ENCODE results near the gene HSPA2.
"Not testable (repeated sequence)": the region's sequence is repeated elsewhere in the genome, so short reads cannot be mapped to it uniquely, and the experiment has no call there.

Gene HSPA2

DNA sequence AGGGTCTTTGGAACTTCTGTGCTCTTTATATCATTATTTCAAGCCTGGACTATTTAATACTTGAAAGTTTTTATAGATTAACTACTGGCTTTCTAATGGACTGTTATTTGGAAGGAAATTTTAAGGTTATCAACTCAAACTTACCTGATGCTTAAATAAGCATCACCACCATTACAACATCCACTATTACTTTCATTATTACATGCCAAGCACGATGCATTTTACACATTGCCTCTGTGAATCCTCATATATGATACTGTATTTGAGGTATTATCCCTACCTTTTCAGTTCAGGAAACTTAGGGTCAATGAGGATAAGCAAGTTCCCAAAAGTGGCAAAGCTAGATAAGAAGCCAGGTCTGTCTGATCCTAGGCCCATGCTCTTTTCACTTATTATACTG is 23.6 kb upstream of the HSPA2 start:
- DNase-seq = no peak

DNA sequence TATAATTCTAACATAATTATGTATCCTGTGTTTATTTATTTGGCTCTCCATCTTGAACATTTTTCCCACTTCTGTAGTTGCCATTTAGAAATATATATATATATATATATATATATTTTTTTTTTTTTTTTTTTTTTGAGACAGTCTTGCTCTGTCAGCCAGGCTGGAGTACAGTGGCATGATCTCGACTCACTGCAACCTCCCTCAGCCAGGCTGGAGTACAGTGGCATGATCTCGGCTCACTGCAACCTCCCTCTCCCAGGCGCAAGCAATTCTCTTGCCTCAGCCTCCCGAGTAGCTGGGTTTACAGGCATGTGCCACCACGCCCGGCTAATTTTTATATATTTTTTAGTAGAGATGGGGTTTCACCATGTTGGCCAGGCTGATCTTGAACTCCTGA is 22.9 kb upstream of the HSPA2 start:
- DNase-seq = not testable (repeated sequence)

DNA sequence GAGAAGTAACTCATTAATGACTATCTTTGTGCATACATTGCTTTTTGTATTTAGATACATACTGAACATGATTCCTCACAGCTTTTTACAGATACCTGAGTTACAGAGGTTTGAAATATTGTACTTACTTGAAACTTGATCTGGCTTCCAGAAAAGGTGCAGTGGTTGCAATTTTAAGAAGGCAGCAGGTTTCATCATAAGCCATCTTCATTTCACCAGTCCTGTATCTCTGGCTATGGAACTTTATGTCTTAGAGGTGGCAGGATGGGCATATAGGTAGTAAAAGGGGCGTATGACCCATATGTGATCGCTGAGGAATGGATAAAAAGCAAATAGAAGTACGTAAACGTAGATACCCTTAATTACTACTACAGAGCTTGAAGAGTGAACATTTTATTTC is 22.3 kb upstream of the HSPA2 start:
- no peak for DNase-seq

DNA sequence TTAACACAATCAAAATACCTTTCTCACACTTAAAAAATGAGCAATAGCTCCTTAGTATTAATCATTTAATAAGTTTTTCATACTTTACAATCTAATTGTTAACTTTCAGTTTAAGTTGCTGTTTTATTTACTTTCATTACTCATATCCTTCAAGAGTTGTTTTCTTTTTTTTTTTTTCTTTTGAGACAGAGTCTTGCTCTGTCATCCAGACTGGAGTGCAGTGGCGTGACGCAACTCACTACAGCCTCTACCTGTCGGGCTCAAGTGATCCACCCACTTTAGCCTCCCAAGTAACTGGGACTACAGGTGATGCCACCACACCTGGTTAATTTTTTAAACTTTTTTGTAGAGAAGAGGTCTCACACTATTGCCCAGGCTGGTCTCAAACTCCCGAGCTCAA is 19.8 kb upstream of the HSPA2 start:
- DNase-seq = no peak

DNA sequence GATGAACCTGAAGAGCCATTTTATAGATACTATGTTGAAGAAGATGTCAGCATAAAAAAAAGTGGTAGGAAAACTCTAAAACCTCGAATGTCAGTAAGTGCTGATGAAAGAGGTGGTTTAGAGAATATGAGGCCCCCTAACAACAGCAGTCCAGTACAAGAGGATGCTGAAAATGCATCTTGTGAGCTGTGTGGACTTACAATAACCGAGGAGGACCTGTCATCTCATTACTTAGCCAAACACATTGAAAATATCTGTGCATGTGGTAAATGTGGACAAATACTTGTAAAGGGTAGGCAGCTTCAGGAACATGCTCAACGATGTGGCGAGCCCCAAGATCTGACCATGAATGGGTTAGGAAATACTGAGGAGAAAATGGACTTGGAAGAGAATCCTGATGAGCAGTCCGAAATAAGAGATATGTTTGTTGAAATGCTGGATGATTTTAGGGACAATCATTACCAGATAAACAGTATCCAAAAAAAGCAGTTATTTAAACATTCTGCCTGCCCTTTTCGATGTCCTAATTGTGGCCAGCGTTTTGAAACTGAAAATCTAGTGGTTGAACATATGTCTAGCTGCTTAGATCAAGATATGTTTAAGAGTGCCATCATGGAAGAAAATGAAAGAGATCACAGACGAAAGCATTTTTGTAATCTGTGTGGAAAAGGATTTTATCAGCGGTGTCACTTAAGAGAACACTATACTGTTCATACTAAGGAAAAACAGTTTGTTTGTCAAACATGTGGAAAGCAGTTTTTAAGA is 17.8 kb upstream of the HSPA2 start:
- DNase-seq = no peak

DNA sequence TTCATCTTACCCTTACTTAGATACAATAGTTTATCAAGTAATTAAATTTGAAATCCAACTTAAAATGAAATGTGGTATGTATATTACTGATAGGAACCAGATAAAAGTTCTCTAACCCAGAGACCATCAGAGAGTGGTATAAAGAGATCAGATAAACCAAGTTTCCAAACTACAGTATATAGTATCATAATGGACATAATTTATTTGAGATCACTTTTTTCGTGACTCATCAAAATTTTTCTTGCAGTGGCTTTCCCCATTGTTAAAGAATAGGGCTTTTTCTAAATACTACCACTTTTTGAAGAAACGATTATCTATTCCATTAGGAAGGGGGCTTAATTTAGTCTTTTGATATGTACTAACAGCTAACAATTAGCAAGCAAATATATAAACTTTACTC is 15.2 kb upstream of the HSPA2 start:
- no peak for DNase-seq

DNA sequence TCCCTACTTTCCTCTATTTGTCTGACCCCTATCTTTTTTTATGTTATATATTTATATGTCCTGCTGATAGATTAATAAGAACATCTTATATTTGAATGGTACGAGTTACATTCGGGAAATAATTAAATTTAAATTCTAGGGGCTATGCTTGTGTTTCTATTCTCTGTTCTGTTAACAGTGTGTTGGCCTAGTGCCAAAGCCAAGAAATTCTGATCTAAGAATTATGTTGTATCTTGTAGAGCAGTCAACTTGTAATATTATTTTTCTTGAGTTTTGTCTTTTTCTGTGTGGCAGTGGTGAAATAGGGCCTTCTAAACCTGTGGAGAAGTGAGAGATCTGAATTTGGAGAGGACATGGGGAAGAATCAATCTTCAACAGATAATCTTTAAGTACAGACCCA is 9.0 kb upstream of the HSPA2 start:
- no peak for DNase-seq

DNA sequence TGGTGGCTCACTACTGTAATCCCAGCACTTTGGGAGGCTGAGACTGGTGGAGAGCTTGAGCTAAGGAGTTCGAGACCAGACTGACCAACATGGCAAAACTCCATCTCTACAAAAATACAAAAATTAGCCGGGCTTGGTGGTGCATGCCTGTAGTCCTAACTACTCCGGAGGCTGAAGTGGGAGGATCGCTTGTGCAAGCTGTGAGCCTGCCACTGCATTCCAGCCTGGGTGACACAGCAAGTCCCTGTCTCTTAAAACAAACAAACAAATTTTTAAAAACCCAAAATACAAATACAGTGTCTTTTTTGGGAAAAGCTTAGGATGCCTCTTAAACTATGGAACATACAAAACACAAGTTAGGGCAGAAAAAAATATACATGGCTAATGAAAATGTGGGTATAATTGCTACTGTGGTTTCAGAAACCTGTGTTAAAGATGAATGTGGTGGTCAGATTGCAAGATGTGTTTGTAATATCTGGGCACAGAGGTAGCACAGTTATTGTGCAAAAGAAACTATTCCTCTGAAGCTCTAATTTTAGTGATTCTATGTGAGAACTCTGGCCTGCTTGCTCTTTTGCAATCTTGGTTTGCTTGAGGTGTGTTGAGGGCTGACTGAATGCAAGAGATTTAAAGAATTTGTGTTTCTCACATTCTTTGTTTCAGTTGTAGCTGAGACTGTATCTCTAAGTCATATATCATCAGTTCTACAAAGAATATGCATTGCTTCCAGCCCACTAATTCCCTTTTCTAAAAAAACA is 3.9 kb upstream of the HSPA2 start:
- no peak for DNase-seq

DNA sequence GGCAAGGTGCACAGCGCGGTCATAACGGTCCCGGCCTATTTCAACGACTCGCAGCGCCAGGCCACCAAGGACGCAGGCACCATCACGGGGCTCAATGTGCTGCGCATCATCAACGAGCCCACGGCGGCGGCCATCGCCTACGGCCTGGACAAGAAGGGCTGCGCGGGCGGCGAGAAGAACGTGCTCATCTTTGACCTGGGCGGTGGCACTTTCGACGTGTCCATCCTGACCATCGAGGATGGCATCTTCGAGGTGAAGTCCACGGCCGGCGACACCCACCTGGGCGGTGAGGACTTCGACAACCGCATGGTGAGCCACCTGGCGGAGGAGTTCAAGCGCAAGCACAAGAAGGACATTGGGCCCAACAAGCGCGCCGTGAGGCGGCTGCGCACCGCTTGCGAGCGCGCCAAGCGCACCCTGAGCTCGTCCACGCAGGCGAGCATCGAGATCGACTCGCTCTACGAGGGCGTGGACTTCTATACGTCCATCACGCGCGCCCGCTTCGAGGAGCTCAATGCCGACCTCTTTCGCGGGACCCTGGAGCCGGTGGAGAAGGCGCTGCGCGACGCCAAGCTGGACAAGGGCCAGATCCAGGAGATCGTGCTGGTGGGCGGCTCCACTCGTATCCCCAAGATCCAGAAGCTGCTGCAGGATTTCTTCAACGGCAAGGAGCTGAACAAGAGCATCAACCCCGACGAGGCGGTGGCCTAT is 875 bp downstream of the HSPA2 start:
- DNase-seq = no peak

DNA sequence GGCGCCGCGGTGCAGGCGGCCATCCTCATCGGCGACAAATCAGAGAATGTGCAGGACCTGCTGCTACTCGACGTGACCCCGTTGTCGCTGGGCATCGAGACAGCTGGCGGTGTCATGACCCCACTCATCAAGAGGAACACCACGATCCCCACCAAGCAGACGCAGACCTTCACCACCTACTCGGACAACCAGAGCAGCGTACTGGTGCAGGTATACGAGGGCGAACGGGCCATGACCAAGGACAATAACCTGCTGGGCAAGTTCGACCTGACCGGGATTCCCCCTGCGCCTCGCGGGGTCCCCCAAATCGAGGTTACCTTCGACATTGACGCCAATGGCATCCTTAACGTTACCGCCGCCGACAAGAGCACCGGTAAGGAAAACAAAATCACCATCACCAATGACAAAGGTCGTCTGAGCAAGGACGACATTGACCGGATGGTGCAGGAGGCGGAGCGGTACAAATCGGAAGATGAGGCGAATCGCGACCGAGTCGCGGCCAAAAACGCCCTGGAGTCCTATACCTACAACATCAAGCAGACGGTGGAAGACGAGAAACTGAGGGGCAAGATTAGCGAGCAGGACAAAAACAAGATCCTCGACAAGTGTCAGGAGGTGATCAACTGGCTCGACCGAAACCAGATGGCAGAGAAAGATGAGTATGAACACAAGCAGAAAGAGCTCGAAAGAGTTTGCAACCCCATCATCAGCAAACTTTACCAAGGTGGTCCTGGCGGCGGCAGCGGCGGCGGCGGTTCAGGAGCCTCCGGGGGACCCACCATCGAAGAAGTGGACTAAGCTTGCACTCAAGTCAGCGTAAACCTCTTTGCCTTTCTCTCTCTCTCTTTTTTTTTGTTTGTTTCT is 1.7 kb downstream of the HSPA2 start:
- no peak for DNase-seq

DNA sequence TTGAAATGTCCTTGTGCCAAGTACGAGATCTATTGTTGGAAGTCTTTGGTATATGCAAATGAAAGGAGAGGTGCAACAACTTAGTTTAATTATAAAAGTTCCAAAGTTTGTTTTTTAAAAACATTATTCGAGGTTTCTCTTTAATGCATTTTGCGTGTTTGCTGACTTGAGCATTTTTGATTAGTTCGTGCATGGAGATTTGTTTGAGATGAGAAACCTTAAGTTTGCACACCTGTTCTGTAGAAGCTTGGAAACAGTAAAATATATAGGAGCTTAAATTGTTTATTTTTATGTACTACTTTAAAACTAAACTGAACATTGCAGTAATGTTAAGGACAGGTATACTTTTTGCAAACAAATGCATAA is 2.3 kb downstream of the HSPA2 start:
- DNase-seq = no peak

DNA sequence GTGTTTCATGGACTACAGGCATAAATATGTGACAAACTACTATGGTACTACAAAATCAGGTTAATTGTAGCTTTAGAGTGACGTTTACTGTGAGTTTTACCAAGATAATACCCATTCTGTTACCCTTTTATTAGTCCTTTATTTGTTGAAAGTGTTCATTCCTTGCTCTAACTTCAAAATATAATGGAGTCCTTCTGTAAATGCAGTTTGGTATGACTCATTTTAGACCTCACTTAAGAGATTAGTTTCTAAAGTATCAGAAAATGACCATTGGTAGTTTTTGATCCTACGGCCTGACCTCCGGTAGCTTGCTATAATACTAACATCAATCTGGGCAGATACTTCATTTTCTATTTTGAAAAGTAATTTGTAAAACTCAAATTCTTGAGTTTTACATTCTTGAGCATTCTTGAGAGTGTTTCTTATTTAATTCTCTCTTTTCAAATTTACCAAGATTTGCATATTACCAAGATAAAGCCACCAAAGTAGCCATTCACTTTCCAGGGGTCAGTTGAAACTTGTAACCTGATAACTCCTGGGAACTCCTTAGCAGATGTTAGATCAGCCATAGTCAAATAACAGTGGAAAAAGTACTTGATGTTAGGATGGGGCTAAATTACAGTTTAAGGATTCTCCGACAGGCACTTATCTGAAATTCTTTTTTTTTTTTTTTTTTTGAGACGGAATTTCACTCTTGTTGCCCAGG is 4.2 kb downstream of the HSPA2 start:
- no peak for DNase-seq

DNA sequence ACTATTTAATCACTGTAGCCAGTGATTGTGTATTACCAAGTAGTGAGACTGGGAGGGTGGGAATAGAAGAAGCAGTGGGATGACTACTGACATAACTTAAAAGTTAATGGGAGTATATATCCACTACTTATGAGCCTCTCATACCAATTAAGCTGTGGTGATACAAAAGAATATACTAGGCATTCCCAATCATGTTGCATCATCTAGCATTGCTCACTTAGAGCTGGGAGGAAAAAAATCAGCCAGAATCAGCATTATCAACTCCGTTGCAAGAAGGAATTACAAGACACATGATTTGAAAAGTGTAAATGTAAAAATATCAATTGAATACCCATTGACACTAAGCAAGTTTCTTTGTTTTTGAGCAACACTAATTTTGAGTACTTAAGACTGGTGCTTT is 8.5 kb downstream of the HSPA2 start:
- no peak for DNase-seq

DNA sequence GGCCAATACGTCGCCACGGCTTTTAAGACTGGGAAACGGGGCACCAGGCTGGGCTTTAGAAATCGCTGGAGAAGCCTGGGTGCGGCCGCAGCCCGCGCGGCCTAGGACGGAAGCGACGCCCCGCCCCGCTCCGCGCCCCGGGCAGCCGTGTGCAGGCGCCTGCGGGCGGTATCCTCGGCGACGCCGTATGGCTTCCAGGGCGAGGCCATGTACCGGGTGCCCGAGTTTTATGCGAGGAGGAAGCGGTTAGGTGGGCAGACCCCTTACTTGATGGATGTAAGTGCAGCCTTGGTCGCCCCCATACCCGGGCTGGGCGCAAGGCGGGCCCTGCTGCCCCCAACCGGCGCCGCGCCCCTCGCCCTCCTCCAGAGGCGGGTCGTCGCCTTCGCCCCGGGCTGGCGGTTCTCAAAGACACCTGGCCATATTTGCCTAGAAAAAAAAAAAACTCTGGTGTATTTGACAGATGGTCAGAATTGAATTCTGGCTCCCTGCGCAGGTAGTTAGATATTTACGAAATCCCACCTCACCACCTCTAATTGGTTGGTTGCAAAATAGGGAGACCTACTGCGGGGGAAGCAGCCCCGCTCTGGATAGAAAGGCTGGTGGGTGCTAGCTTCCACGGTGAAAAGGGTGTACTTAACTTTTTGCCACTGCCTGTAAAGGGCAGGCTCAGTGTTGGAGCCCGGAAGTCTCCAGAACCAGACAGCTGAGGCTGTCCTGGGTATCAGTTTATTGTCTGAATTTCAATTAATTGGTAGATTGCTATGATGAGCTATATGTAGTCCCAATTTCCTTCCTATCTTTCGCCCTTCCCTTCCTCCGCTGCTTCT is 9.5 kb downstream of the HSPA2 start, which contains the start of gene PPP1R36:
TSS of gene PPP1R36 (plus strand) at position 171 of the 830 bp plus-strand sequence. CDS start at position 208, 37 bp downstream.
- DNase-seq = peak; percentile 35 to 66

DNA sequence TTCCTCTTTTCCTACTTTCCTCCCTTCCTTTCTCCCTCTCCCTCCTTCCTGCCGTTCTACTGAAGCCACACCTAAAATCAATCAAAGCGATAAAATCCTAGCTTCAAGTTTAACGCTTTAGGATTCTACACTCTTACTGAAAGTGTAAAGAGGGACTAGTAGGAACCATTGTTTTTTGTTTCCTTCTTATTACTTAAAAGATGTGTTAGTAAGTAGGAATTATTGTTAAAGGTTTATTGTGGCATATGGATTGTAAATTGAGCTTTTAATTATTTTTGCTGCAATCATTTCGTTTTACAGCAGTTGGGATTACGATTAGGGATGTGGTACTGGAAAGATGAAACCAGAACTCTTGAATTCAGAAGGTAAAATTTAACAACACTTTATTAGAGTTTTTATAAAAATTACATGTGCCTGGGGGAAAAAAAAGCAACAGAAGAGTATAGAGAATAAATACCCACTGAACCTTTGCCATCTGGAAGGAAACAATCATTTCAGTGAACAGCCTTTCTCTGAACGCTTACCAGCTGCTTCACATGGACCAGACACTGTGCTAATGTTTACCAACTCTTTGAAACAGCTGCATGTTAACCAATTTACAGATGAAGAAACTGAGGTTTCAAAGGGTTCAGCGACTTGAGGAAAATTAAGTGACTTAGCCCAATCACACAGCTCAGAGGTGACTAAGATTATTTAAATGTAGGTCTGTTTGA is 10.2 kb downstream of the HSPA2 start:
- no peak for DNase-seq

DNA sequence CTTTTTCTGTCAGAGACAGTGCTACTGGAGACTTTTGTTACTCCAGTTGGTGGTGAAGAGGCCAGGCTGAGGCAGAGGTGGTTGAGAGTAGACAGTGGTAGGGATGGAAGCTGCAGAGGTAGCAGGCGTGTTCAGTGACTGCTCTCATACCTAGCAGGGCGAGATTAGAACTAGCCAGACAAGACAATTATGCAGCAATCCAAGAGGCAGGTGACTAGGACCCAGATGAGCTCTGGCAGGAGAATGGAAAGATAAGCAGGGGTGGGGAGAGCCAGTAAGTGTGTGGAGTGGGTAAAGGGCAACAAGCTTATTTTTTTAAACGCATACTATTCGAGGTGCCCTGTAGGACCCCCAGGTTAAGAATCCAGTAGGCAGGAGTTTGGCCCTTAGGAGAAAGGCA is 14.0 kb downstream of the HSPA2 start:
- DNase-seq = no peak

DNA sequence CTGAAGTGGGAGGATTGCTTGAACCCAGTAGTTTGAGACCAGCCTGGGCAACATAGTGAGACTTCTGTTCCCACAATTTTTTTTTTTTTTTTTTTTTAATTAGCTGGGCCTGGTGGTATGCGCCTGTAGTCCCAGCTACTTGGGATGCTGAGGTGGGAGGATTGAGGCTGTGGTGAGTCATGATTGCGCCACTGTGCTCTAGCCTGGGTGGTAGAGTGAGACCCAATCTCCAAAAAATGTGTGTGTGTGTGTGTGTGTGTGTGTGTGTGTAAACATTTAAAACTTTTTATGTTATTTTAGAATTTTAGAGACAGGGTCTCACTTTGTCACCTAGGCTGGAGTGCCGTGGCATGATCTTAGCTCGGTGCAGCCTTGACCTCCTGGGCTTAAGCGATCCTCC is 16.0 kb downstream of the HSPA2 start:
- DNase-seq = no peak

DNA sequence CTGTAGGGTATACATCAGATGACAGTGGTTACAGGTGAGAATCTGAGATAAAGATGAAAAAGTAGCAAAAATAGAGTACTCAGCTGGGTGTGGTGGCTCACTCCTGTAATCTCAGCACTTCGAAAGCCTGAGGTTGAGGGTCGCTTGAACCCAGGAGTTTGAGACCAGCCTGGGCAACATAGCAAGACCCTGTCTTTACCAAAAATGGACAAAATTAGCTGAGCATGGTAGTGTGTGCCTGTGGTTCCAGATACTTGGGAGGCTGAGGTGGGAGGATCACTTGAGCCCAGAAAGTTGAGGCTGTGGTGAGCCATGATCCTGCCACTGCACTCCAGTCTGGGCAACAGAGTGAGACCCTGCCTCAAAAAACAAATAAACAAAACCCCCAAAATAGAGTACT is 17.7 kb downstream of the HSPA2 start:
- not testable (repeated sequence) for DNase-seq

DNA sequence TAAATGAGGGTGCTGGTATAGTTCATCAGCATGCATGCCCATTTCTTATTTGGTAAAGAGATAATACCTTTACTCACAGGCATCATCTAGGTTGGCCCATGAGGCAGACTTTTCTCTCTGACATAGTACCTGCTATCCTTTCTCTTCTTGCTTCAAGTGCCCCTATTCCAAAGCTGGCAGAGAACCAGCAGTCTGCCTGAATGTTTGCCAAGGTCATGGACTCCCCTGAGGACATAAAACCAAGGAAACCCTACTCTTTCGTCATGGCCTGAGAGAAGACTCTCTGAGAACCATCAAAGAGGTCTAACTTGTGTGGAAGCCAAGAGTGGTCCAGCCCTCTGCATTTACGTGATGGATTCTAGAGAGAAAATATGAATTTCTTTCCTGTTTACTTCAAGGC is 21.1 kb downstream of the HSPA2 start:
- DNase-seq = no peak

DNA sequence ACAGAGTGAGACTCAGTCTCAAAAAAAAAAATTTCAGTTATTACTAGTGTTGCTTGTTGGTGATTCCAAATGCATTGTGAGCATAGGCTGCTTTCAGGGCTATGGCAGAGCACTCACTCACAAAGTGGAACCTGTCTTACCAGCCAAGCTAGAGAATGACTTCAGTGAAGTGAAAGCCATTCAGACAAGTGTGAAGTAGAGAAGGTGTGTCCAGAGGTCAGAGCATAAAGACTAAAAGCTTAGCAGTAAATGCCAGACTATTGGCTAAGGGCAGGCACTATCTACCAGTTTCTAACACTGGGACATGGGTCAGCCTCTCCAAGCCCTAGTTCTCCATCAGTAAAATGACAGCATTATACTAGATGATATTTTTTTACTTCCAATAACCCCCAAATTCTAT is 21.9 kb downstream of the HSPA2 start:
- DNase-seq = no peak

DNA sequence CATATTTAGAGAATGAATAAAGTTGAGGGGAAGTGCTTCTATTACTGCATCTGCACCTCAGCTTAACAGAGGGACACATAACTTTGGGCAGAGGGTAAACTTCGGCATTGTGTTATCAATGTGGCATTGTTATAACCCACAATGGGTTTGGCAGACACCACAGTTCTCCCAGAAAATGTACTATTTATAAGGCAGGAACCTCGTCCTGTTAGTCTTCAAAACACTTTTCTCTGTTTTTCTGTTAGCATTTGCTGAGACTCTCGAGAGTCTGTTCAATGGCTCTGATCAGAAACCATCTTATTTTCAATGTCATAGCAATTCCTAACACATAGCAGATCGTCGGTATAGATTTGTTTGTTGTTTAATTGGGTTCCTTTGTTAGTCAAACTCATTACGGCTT is 23.2 kb downstream of the HSPA2 start:
- no peak for DNase-seq

Data from NCI-H1930 (cell line).